Fibroblast of pulmonary artery (primary cell): ENCODE measurements around the gene FSD1L.

Source experiments
- DNase-seq: peaks from one replicate; pipeline ENCODE4 v3.0.0-alpha.2; 2010; ENCODE audit warnings: low read depth
- H3K4me3 ChIP-seq: replicated peaks from 2 replicates; pipeline ENCODE4 v1.5.1; 2011; ENCODE audit warnings: low read depth, mild to moderate bottlenecking, control low read depth, low read length, moderate library complexity
- TF ChIP-seq, protein P1 (sequence below): IDR thresholded peaks from 2 replicates; pipeline ENCODE4 v1.5.1; 2011; ENCODE audit warnings: mild to moderate bottlenecking, control low read depth, low read length, inconsistent platforms; ENCODE audit errors: missing control alignments

FSD1L gene

DNA sequence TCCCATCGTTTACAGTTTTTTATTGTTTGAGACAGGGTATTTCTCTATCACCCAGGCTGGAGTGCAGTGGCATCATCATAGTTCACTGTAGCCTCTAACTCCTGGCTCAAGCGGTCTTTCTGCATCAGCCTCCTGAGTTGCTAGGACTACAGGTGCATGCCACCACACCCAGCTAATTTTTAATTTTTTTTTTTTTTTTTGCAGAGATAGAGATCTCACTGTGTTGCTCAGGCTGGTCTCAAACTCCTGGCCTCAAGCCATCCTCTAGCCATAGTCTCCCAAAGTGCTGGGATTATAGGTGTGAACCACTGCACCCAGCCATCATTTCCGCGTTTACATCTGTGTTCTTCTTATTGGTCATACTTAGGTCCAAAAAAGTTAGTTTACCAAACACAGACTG is 53.6 kb downstream of the FSD1L start:
- TF ChIP-seq, protein P1, sequence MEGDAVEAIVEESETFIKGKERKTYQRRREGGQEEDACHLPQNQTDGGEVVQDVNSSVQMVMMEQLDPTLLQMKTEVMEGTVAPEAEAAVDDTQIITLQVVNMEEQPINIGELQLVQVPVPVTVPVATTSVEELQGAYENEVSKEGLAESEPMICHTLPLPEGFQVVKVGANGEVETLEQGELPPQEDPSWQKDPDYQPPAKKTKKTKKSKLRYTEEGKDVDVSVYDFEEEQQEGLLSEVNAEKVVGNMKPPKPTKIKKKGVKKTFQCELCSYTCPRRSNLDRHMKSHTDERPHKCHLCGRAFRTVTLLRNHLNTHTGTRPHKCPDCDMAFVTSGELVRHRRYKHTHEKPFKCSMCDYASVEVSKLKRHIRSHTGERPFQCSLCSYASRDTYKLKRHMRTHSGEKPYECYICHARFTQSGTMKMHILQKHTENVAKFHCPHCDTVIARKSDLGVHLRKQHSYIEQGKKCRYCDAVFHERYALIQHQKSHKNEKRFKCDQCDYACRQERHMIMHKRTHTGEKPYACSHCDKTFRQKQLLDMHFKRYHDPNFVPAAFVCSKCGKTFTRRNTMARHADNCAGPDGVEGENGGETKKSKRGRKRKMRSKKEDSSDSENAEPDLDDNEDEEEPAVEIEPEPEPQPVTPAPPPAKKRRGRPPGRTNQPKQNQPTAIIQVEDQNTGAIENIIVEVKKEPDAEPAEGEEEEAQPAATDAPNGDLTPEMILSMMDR, result no peak
- H3K4me3 ChIP-seq, result no peak overlapping the region
- no peak for DNase-seq

DNA sequence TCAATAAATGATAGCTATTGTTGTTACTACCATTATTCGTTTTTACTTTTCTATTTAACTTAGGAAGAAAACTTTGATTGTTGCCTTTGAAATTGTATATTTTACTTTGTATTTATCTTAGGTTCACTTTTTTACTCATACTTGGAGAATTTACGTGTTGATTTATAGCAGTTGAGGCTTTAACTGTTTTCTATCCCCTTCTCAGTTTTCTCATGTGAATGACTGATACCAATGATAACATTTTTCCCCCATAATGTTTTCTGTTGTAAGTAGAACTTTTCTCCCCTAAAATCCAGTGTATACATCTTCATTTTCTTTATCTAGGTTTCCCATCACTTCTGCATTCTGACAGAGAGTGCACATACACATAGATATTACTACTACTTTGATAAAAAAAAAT is 54.4 kb downstream of the FSD1L start:
- DNase-seq, result no peak
- TF ChIP-seq, protein P1, result no peak

DNA sequence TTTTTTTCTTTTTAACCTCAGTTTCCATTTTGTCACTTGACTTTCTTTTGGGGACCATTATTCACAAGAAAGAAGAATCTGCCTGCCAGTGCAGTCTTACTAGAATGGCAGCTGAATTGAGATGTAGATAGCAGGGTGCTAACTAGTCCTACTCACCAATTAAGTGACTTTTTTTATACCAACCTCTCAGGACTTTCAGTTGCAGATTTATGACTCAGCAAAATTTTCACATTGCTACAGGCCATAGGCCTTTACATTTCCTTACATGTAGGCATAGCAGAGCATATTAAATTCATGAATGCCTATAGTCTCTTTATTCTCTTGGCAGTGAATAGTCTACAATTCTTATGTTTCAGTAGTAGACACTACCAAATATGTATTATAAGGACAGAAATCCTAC is 56.0 kb downstream of the FSD1L start:
- TF ChIP-seq, protein P1, result no peak
- no peak overlapping the region for H3K4me3 ChIP-seq
- DNase-seq, result peak; percentile 32

More for the DNA sequence above, 54.4 kb downstream of the FSD1L start:
- H3K4me3 ChIP-seq, result no peak overlapping the region

DNA sequence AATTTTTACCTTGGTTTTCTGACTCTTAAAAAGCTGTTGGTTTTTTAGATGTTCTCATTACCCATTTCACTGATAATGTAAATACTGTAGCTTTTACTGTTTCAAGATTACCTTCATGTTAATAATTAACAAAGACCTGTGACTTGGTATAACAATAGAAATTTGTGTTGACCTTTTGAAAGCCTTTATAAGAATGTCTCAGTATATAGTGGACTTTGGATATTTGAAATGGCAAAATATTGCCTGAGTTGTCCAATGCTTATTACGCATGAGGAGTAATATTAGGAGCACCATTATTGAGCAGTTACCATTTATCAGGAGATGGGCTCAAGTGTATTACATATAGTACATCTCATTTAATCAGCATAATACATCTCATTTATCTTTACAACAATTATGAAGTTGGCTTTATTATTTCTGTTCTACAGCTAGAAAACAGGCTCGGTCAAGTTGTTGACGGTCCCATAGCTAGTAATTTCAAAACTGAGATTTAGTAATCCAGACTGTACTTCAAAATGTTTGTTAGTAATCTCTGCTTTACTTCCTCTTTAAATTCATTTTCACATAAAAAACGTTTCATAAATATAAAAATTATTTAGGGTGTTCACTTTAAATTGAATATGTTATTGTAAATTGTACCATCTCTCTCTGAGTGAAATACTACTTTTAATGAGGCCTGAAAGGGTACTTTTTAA is 59.4 kb downstream of the FSD1L start:
- DNase-seq, result no peak
- TF ChIP-seq, protein P1, result no peak
- H3K4me3 ChIP-seq, result no peak overlapping the region

DNA sequence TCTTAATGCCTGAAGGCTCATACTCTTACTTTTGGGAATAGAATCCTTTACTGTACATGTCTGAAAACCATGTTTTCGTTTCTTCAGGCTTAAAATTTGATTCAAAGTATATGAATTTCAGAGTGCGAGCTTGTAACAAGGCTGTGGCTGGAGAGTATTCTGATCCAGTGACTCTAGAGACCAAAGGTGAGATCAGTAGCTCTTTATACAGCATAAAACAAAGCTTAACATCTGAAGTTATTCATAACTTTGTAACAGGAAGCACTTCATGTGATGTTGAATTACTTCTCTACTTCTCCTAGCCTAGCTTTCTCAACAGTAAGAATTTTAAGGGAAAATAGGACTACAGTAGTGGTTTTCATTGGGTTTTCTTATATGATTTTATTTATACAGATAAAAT is 60.7 kb downstream of the FSD1L start:
- no peak overlapping the region for H3K4me3 ChIP-seq
- TF ChIP-seq, protein P1, result no peak
- DNase-seq, result no peak

DNA sequence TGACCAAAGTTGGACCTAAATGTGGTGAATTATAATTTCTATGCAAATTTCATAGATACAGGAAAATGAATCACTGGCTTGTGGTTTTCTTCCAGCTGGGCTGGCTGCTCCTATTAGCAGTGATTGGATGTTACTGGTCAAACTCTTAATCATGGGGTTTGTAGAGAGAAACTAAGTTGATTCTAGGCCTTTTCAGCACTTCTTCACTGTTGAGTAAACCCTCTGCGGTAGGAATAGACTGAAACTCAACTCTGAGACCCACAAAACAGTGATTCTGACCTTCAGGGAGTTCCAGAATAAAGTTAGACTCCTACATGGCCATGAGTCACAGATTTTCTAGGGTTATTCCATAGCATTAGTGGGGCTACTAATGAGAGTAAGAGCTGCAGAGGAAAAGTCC is 62.2 kb downstream of the FSD1L start:
- DNase-seq, result peak; percentile 62
- TF ChIP-seq, protein P1, result no peak
- no peak overlapping the region for H3K4me3 ChIP-seq

DNA sequence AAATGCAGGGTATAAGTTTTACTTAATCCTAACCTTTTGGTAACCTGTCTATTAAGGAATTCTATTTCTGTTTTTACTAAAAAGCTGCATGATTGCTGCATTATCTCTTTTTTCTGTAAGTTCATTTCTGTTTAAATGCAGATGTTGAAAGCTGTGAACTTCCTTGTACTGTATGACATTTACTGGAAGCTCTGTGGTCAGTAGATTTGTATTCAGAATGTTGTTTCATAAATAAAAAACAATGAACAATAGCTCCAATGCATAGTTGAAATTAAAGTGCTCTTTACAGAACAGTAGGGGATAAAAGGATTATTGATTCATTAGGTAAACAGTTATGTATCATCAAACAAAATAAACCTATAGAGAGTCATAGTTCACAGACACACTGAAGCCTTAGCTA is 63.6 kb downstream of the FSD1L start:
- DNase-seq, result no peak
- H3K4me3 ChIP-seq, result no peak overlapping the region
- TF ChIP-seq, protein P1, result no peak
